ENCODE results near the gene HBB.

HBB gene

DNA sequence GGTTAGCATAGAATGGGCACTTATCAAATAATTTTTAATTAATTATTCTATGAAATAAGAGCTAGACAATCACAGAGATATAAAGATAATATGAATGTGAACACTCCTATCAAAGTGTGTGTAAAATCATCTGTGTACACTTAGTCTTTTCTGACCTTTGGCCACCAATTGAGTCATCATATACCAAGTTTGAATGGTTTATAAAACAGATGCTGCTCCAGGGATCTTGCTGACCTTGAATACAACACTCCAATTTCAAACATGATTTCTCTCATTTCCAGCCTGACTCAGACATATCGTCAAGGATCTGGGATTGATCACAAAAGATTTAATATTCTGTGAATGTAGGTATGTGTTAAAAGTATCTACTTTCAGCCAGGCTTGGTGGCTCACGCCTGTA, 23.5 kb downstream of the HBB start:
- no peak for DNase-seq (ENCODE audit: low spot score)
- Histone ChIP-seq H2AFZ (ENCODE audit: low read length) (no peak overlapping the region), H2BK5ac (ENCODE audit: low read length) (no peak overlapping the region), H3K27me3 (ENCODE audit: control insufficient read depth in 3 of 3, insufficient read depth in 3 of 3, low read depth in 1 of 3, low read length in 3 of 3) (no peaks in the 10 kb centered on the region), H3K4me1 (ENCODE audit: control insufficient read depth in 2 of 2, insufficient read depth in 1 of 2, low read depth in 1 of 2, low read length in 2 of 2) (no peaks in the 10 kb centered on the region), H3K9me3 (replicated peaks in 1 of 2; ENCODE audit: control insufficient read depth in 2 of 2, insufficient read depth in 1 of 2, low read depth in 1 of 2, low read length in 2 of 2) (no peaks in the 10 kb centered on the region), H3K27ac (replicated peaks; ENCODE audit: low read length) (no peak overlapping the region), H3K4me3 (ENCODE audit: low read length in 2 of 2) (no peak overlapping the region), H3K14ac (ENCODE audit: low read length) (no peak overlapping the region), H3K9ac (ENCODE audit: low read depth, low read length, poor library complexity) (no peak overlapping the region), H3K4ac (ENCODE audit: low read length) (no peak overlapping the region), H2AK5ac (ENCODE audit: low read depth, low read length) (no peak overlapping the region), H3K4me2 (ENCODE audit: insufficient read depth, low read length, poor library complexity, severe bottlenecking) (no peak overlapping the region), H4K8ac (ENCODE audit: low read depth, low read length) (no peak overlapping the region), H3K23ac (ENCODE audit: low read depth, low read length, poor library complexity) (no peak overlapping the region), H4K91ac (ENCODE audit: low read depth, low read length, poor library complexity) (no peak overlapping the region), H2BK120ac (ENCODE audit: low read depth, low read length) (no peak overlapping the region), H2BK12ac (ENCODE audit: low read length) (no peak overlapping the region), H3K18ac (ENCODE audit: low read length) (no peak overlapping the region), H3K36me3 (replicated peaks in 1 of 2; ENCODE audit: control insufficient read depth in 2 of 2, insufficient read depth in 2 of 2, low read length in 2 of 2) (no peaks in the 10 kb centered on the region), H3K79me1 (ENCODE audit: low read depth, low read length) (no peaks in the 10 kb centered on the region), H2BK15ac (ENCODE audit: low read length) (no peak overlapping the region)
- no CpG with 5 or more reads among the region's 2 CpGs for WGBS, 2 donors (ENCODE audit: extremely low coverage in 2 of 2, insufficient read length in 2 of 2, insufficient replicate concordance in 1 of 2)

DNA sequence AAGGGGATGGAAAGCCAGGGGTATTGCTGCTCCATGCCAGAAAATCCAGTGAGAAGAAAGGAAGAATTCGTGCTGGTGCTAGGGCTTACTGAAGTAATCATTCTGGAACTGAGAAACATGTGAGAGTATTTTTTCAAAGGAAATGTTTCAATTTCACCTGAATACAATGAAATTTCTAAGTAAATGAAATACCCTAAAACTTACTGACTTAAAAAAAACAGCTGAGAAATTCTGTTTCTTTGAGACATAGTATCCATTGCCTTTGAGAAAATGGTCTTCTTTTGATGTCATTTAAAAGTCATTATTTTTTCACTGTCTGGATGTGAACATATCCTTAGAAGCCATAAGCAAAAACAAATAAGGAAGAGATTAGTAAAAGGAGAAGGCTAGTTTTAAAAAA, 26.3 kb downstream of the HBB start, which contains the start of gene OR51V1:
TSS of gene OR51V1 (minus strand) at position 101 of the 400 bp plus-strand sequence. CDS start at position 101, 0 bp downstream.
- Histone ChIP-seq H3K9ac (ENCODE audit: low read depth, low read length, poor library complexity) (no peak within 1 kb of the TSS), H3K36me3 (replicated peaks in 1 of 2; ENCODE audit: control insufficient read depth in 2 of 2, insufficient read depth in 2 of 2, low read length in 2 of 2) (no peaks in the 10 kb centered on the region), H3K4me3 (ENCODE audit: low read length in 2 of 2) (peak within 1 kb of the TSS in 1 of 2 donors; percentile 19), H3K4ac (ENCODE audit: low read length) (no peak within 1 kb of the TSS), H2BK5ac (ENCODE audit: low read length) (no peak within 1 kb of the TSS), H3K4me2 (ENCODE audit: insufficient read depth, low read length, poor library complexity, severe bottlenecking) (no peak within 1 kb of the TSS), H3K79me1 (ENCODE audit: low read depth, low read length) (no peaks in the 10 kb centered on the region), H4K8ac (ENCODE audit: low read depth, low read length) (no peak within 1 kb of the TSS), H3K23ac (ENCODE audit: low read depth, low read length, poor library complexity) (no peak within 1 kb of the TSS), H3K27me3 (ENCODE audit: control insufficient read depth in 3 of 3, insufficient read depth in 3 of 3, low read depth in 1 of 3, low read length in 3 of 3) (no peaks in the 10 kb centered on the region), H3K4me1 (ENCODE audit: control insufficient read depth in 2 of 2, insufficient read depth in 1 of 2, low read depth in 1 of 2, low read length in 2 of 2) (no peaks in the 10 kb centered on the region), H3K18ac (ENCODE audit: low read length) (no peak within 1 kb of the TSS), H2AFZ (ENCODE audit: low read length) (no peak within 1 kb of the TSS), H2BK12ac (ENCODE audit: low read length) (no peak within 1 kb of the TSS), H3K14ac (ENCODE audit: low read length) (no peak within 1 kb of the TSS), H3K9me3 (replicated peaks in 1 of 2; ENCODE audit: control insufficient read depth in 2 of 2, insufficient read depth in 1 of 2, low read depth in 1 of 2, low read length in 2 of 2) (no peaks in the 10 kb centered on the region), H2AK5ac (ENCODE audit: low read depth, low read length) (no peak within 1 kb of the TSS), H4K91ac (ENCODE audit: low read depth, low read length, poor library complexity) (no peak within 1 kb of the TSS), H2BK15ac (ENCODE audit: low read length) (no peak within 1 kb of the TSS), H3K27ac (replicated peaks; ENCODE audit: low read length) (no peak within 1 kb of the TSS), H2BK120ac (ENCODE audit: low read depth, low read length) (no peak within 1 kb of the TSS)
- no CpG with 5 or more reads among the region's 1 CpG for WGBS, 2 donors (ENCODE audit: extremely low coverage in 2 of 2, insufficient read length in 2 of 2, insufficient replicate concordance in 1 of 2)
- DNase-seq (ENCODE audit: low spot score): no peak

DNA sequence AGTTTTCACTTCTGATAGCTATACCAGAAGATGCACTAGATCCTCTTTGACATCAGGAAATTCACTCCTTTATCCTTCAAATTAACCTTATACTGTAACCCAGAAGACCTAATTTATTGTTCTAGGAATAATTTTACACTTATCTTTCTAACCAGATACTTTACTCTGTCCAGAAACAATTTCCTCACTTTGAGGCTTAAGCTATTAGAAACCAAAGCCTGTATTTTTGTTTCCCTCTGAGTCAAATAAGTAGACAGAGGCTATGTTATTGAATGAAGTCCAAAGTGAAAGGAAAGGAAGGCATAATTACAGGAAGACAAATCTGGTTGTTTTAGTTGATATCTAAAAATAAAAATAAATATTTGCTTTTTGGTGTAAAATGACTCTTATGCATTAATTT, 28.6 kb downstream of the HBB start:
- no peak for DNase-seq (ENCODE audit: low spot score)
- Histone ChIP-seq H3K23ac (ENCODE audit: low read depth, low read length, poor library complexity) (no peak overlapping the region), H4K8ac (ENCODE audit: low read depth, low read length) (no peak overlapping the region)

DNA sequence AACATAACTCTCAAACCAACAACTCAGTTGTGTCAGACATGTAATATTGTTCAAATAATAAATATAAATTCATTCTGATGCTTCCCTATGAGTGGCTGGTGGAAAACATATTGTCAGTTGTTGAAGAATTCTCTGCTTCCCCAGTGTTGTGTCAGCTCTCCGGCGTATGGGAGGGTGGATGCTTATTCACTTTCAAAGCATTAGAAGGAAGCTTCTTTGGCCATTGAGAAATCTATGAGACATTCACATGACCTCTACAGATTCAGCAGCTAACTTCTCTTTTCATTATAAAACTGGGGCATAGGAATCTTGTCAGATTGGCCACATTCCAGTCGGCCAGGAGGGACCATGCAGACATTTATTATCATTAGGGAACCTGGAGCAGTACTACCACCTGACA, 29.3 kb downstream of the HBB start:
- no peak overlapping the region for H2BK5ac ChIP-seq (ENCODE audit: low read length)
- no peak overlapping the region for H4K8ac ChIP-seq (ENCODE audit: low read depth, low read length)
- no peak overlapping the region for H2AK5ac ChIP-seq (ENCODE audit: low read depth, low read length)
- no peak overlapping the region for H4K91ac ChIP-seq (ENCODE audit: low read depth, low read length, poor library complexity)
- no peak overlapping the region for H2BK12ac ChIP-seq (ENCODE audit: low read length)
- H2AFZ ChIP-seq (ENCODE audit: low read length): no peak overlapping the region
- H2BK120ac ChIP-seq (ENCODE audit: low read depth, low read length): no peak overlapping the region
- H3K23ac ChIP-seq (ENCODE audit: low read depth, low read length, poor library complexity): no peak overlapping the region
- H3K14ac ChIP-seq (ENCODE audit: low read length): no peak overlapping the region
- H3K27ac ChIP-seq (replicated peaks; ENCODE audit: low read length): no peak overlapping the region
- no peak overlapping the region for H3K4ac ChIP-seq (ENCODE audit: low read length)
- H3K4me1 ChIP-seq (ENCODE audit: control insufficient read depth in 2 of 2, insufficient read depth in 1 of 2, low read depth in 1 of 2, low read length in 2 of 2): no peaks in the 10 kb centered on the region
- no peak for DNase-seq (ENCODE audit: low spot score)
- no peaks in the 10 kb centered on the region for H3K27me3 ChIP-seq (ENCODE audit: control insufficient read depth in 3 of 3, insufficient read depth in 3 of 3, low read depth in 1 of 3, low read length in 3 of 3)
- H3K4me2 ChIP-seq (ENCODE audit: insufficient read depth, low read length, poor library complexity, severe bottlenecking): no peak overlapping the region
- WGBS, 2 donors (ENCODE audit: extremely low coverage in 2 of 2, insufficient read length in 2 of 2, insufficient replicate concordance in 1 of 2): no CpG with 5 or more reads among the region's 3 CpGs
- H3K4me3 ChIP-seq (ENCODE audit: low read length in 2 of 2): no peak overlapping the region
- peaks cover 0 to under 1% of the 10 kb centered on the region in 2 donors for H3K9me3 ChIP-seq (replicated peaks in 1 of 2; ENCODE audit: control insufficient read depth in 2 of 2, insufficient read depth in 1 of 2, low read depth in 1 of 2, low read length in 2 of 2)
- no peak overlapping the region for H3K9ac ChIP-seq (ENCODE audit: low read depth, low read length, poor library complexity)
- H2BK15ac ChIP-seq (ENCODE audit: low read length): no peak overlapping the region
- no peak overlapping the region for H3K18ac ChIP-seq (ENCODE audit: low read length)
- H3K79me1 ChIP-seq (ENCODE audit: low read depth, low read length): no peaks in the 10 kb centered on the region
- no peaks in the 10 kb centered on the region for H3K36me3 ChIP-seq (replicated peaks in 1 of 2; ENCODE audit: control insufficient read depth in 2 of 2, insufficient read depth in 2 of 2, low read length in 2 of 2)

More for the DNA sequence above, 28.6 kb downstream of the HBB start:
- Histone ChIP-seq H3K4me1 (ENCODE audit: control insufficient read depth in 2 of 2, insufficient read depth in 1 of 2, low read depth in 1 of 2, low read length in 2 of 2) (no peaks in the 10 kb centered on the region), H2BK5ac (ENCODE audit: low read length) (no peak overlapping the region), H4K91ac (ENCODE audit: low read depth, low read length, poor library complexity) (no peak overlapping the region), H3K27ac (replicated peaks; ENCODE audit: low read length) (no peak overlapping the region), H2AK5ac (ENCODE audit: low read depth, low read length) (no peak overlapping the region), H3K4me2 (ENCODE audit: insufficient read depth, low read length, poor library complexity, severe bottlenecking) (no peak overlapping the region), H3K36me3 (replicated peaks in 1 of 2; ENCODE audit: control insufficient read depth in 2 of 2, insufficient read depth in 2 of 2, low read length in 2 of 2) (no peaks in the 10 kb centered on the region), H3K9me3 (replicated peaks in 1 of 2; ENCODE audit: control insufficient read depth in 2 of 2, insufficient read depth in 1 of 2, low read depth in 1 of 2, low read length in 2 of 2) (no peaks in the 10 kb centered on the region), H2BK120ac (ENCODE audit: low read depth, low read length) (no peak overlapping the region), H2BK12ac (ENCODE audit: low read length) (no peak overlapping the region), H3K4ac (ENCODE audit: low read length) (no peak overlapping the region), H3K4me3 (ENCODE audit: low read length in 2 of 2) (no peak overlapping the region), H3K27me3 (ENCODE audit: control insufficient read depth in 3 of 3, insufficient read depth in 3 of 3, low read depth in 1 of 3, low read length in 3 of 3) (no peaks in the 10 kb centered on the region), H3K9ac (ENCODE audit: low read depth, low read length, poor library complexity) (no peak overlapping the region), H3K79me1 (ENCODE audit: low read depth, low read length) (no peaks in the 10 kb centered on the region), H3K18ac (ENCODE audit: low read length) (no peak overlapping the region), H2BK15ac (ENCODE audit: low read length) (no peak overlapping the region), H3K14ac (ENCODE audit: low read length) (no peak overlapping the region), H2AFZ (ENCODE audit: low read length) (no peak overlapping the region)

Measured in neuronal stem cell (in vitro differentiated cells).